Measurements from ENCODE around the gene RGPD3. TPM values are rescaled to one million over a fixed set of nuclear protein-coding genes. Genes with fewer than 3 reads are reported as not detected.
"Not testable (repeated sequence)": the region's sequence is repeated elsewhere in the genome, so short reads cannot be mapped to it uniquely, and the experiment has no call there.

RGPD3 gene
- polyA plus RNA-seq, 3 donors from 2014 or later: 0.06 to 0.09 TPM; not detected in 1

- not testable (repeated sequence) for H3K27me3 Mint-ChIP-seq (ENCODE audit: low read depth in 3 of 3); H3K9me3 Mint-ChIP-seq; H3K27ac Mint-ChIP-seq; H3K4me3 Mint-ChIP-seq; H3K36me3 Mint-ChIP-seq; H3K4me1 Mint-ChIP-seq; DNase-seq
Observed at GRCh38 chr2:106500350-106500749, 32.1 kb upstream of the RGPD3 start.

DNA sequence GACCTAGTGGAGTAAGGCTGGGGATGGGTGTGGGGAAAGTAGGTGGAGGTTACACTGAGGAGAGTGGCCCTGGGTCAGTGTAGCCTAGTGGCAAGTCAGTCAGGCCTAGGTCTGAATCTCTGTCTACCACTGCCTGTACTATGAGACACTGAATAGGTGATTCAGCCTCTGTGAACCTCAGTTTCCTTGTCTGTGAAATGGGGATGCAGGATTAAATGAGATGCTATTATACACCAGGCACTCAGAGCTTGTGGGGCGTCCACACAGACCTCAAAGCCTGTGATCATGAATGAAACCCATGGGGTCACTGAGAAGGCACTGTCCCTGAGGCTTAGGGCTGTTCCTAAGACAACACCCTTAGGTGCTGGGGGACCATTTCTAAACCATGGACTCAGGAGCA, 30.3 kb upstream of the RGPD3 start:
- DNase-seq; H3K27me3 Mint-ChIP-seq (ENCODE audit: low read depth in 3 of 3); H3K4me1 Mint-ChIP-seq: not testable (repeated sequence)

DNA sequence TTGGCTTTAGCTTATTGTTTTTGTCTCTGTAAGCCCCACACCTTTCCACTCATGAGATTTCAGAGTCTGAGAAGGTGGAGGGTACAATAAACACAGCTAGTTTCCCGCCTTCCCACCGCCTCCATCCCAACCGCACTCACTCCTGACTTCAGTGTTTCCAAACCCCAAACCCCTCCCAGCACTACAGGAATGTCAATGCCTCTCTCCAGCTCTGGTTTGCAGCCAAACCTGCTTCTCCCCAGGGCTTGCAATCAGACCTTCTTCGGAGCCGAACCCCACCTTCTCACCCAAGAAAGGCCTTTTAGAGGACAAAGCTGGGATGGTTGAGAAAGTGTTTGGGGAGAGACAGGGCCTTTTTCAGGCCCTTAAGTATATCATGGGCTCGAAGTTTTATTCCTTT, 24.7 kb upstream of the RGPD3 start:
- H3K9me3 Mint-ChIP-seq; H3K27ac Mint-ChIP-seq; H3K4me1 Mint-ChIP-seq; H3K4me3 Mint-ChIP-seq; H3K27me3 Mint-ChIP-seq (ENCODE audit: low read depth in 3 of 3); DNase-seq; H3K36me3 Mint-ChIP-seq: not testable (repeated sequence)

More for the DNA sequence above, 30.3 kb upstream of the RGPD3 start:
- not testable (repeated sequence) for H3K27ac Mint-ChIP-seq, H3K36me3 Mint-ChIP-seq, H3K4me3 Mint-ChIP-seq, H3K9me3 Mint-ChIP-seq

DNA sequence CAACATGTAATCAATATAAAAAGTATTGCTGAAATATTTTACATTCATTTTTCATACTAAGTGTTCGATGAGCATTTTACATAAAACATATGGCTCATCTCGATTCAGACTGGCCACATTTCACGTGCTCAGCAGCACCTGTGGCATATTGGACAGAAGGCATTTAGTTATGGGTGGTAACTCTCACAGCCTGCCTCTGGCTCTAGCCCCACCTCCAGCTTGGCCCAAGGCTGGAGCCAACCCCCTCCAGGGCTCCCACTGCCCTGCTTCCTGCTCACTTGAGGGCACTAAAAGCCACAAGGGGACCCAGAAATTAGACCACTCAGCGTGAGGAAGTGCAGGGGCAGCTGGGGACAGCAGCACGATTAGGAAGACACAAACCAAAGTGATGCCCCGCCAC, 24.2 kb upstream of the RGPD3 start:
- not testable (repeated sequence) for H3K4me1 Mint-ChIP-seq; H3K9me3 Mint-ChIP-seq; H3K4me3 Mint-ChIP-seq; DNase-seq; H3K27ac Mint-ChIP-seq; H3K27me3 Mint-ChIP-seq (ENCODE audit: low read depth in 3 of 3); H3K36me3 Mint-ChIP-seq

DNA sequence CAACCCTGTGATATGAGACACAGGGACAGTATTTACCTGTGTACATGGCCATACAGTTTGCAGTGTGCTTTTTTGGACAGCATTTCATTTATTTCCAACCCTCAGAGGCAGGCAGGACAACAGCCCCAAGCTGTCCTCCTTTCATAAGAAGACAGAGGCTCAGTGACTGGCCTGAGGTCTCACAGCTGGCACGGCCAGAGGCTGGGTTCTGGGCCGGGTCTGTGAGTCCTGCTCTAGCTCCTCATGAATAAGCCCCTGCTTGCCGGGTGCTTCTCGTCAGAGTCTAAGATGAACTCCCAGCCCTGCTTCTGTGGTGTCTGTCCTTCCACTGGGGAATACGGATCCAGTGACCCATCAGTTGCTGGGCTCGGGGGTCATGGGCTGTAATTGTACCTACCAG, 21.5 kb upstream of the RGPD3 start:
- H3K27ac Mint-ChIP-seq; H3K9me3 Mint-ChIP-seq; H3K4me3 Mint-ChIP-seq; DNase-seq; H3K27me3 Mint-ChIP-seq (ENCODE audit: low read depth in 3 of 3); H3K36me3 Mint-ChIP-seq; H3K4me1 Mint-ChIP-seq: not testable (repeated sequence)

DNA sequence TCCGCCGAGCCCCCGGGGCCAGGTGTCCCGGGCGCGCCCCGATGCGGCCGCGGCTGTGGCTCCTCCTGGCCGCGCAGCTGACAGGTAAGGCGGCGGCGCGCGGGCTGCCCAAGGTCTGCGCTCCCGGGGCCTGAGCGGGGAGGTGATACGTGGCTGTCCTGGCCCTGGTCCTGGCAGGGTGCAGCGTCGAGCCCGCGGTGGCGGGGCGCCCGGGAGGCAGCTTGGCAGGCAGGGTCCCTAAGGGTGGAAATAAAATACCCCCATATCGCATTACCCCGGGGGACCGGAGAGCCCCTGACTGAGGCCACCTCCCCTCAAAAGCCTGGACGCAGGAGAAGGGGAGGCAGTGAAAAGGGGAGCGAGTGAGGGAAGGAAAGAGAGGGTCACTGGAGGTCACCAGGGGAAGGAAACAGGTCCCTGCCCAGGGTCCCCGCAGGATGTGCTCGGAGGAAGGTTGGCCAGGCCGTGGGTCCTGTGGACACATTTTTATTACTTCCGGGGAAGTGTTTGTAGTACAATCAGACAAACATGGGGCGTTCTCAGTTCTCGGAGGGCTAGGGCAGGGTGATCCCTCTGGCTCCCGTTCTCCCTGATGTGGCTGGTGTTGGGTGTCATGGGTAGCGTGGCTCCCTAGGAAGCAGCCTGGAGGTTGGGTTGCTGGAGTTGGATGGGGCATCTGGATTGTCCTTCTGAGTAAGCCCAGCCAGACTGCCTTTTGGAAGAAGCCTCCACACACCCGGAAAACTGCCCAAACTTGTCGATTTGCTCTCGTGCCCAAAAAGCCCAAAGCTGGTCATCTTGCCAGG, 19.4 kb upstream of the RGPD3 start:
- peak overlapping the region in 1 of 5 donors; percentile 18 for H3K4me3 Mint-ChIP-seq
- DNase-seq; H3K27me3 Mint-ChIP-seq (ENCODE audit: low read depth in 3 of 3); H3K27ac Mint-ChIP-seq; H3K36me3 Mint-ChIP-seq; H3K9me3 Mint-ChIP-seq; H3K4me1 Mint-ChIP-seq: not testable (repeated sequence)

GRCh38 chr2:106486551-106487385, 18.6 kb upstream of the RGPD3 start, which contains the start of gene CD8B2:
TSS of gene CD8B2 (plus strand) at chr2:106487364. CDS start at chr2:106487427, 63 bp downstream.
- H3K36me3 Mint-ChIP-seq; H3K4me1 Mint-ChIP-seq; H3K27ac Mint-ChIP-seq; H3K9me3 Mint-ChIP-seq; H3K27me3 Mint-ChIP-seq (ENCODE audit: low read depth in 3 of 3); DNase-seq: not testable (repeated sequence)
- peak within 1 kb of the TSS in 1 of 5 donors; percentile 18 for H3K4me3 Mint-ChIP-seq

DNA sequence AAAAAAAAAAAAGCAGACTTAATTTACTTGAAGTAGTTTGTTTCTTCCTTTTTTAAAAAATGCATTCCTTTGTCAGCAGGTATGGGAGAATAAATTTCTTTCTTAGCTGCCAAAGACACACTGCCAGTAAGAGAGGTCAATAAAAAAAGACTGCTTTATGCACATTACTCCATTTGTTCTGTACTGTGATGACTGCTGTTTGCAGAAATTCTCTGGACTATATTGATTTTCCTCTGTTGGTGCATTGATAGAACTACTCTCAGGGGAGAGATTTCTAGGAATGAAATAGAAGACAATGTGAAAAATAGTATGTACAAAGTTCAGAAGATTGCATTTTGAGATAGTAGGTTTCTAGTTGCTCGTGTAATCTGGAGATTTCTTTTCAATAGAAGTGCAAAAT, 11.3 kb upstream of the RGPD3 start:
- H3K27me3 Mint-ChIP-seq (ENCODE audit: low read depth in 3 of 3); H3K9me3 Mint-ChIP-seq; DNase-seq; H3K4me3 Mint-ChIP-seq; H3K36me3 Mint-ChIP-seq; H3K4me1 Mint-ChIP-seq; H3K27ac Mint-ChIP-seq: not testable (repeated sequence)

GRCh38 chr2:106477647-106478046, 9.4 kb upstream of the RGPD3 start:
- not testable (repeated sequence) for H3K36me3 Mint-ChIP-seq; H3K4me1 Mint-ChIP-seq; H3K27me3 Mint-ChIP-seq (ENCODE audit: low read depth in 3 of 3); H3K27ac Mint-ChIP-seq; DNase-seq; H3K4me3 Mint-ChIP-seq; H3K9me3 Mint-ChIP-seq

GRCh38 chr2:106470658-106471057, 2.4 kb upstream of the RGPD3 start:
- not testable (repeated sequence) for H3K4me1 Mint-ChIP-seq; H3K36me3 Mint-ChIP-seq; H3K4me3 Mint-ChIP-seq; H3K27me3 Mint-ChIP-seq (ENCODE audit: low read depth in 3 of 3); H3K9me3 Mint-ChIP-seq; H3K27ac Mint-ChIP-seq
- peak; percentile 6 to 40 (median 12) for DNase-seq

GRCh38 chr2:106467516-106467915, 697 bp downstream of the RGPD3 start:
- H3K9me3 Mint-ChIP-seq; DNase-seq; H3K4me1 Mint-ChIP-seq; H3K27me3 Mint-ChIP-seq (ENCODE audit: low read depth in 3 of 3); H3K4me3 Mint-ChIP-seq; H3K36me3 Mint-ChIP-seq; H3K27ac Mint-ChIP-seq: not testable (repeated sequence)

- not testable (repeated sequence) for DNase-seq; H3K4me1 Mint-ChIP-seq; H3K36me3 Mint-ChIP-seq; H3K27me3 Mint-ChIP-seq (ENCODE audit: low read depth in 3 of 3); H3K4me3 Mint-ChIP-seq; H3K9me3 Mint-ChIP-seq; H3K27ac Mint-ChIP-seq
Observed at GRCh38 chr2:106461882-106462281, 6.3 kb downstream of the RGPD3 start.

DNA sequence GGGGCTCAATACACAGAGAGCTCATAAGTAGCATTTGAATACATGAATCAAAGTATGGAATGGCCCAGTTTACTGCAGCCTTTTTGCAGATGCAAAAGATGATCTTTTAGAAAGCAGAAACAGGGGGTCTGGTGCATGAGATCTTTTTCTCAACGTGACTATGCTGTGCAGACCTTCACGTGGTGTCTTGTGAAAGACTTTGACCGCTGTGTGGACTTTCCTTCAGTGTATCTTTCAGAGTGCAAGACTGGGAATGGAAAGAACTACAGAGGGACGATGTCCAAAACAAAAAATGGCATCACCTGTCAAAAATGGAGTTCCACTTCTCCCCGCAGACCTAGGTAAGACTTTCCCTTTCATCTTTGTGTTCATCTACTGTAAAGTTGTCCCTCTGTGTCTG, 77.5 kb downstream of the RGPD3 start:
- H3K36me3 Mint-ChIP-seq; H3K4me1 Mint-ChIP-seq; H3K27ac Mint-ChIP-seq; H3K9me3 Mint-ChIP-seq; DNase-seq; H3K4me3 Mint-ChIP-seq; H3K27me3 Mint-ChIP-seq (ENCODE audit: low read depth in 3 of 3): not testable (repeated sequence)

DNA sequence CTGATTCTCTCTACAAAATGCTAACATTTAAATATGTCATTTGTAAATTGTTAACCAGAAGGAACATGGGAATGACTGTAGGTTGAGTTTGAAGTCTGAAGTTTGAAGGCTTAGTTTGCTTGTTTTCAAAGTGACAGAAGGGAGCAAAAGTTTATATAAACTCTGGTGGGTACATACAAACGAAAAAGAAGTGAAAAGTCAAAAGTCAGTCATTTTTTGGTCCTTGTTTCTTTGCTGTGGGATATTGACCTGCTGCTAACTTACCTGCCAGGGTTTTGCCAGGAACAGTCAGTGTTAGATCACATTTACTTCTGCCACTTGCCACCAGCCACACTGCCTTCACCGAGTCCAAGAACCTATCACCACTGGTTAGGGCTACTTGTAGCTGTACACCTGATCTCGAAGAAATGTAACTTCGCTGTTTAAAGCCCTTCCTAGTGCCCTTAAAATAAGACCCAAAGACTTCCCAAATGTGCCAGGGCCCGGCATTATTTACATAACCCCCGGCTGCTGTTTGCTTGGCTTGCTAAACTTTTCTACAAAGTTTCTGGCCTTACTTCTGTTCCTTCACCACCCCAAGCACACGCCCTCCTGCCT, 79.3 kb downstream of the RGPD3 start:
- H3K9me3 Mint-ChIP-seq, H3K4me1 Mint-ChIP-seq, DNase-seq: not testable (repeated sequence)

More for the DNA sequence above, 79.3 kb downstream of the RGPD3 start:
- not testable (repeated sequence) for H3K4me3 Mint-ChIP-seq; H3K27ac Mint-ChIP-seq; H3K36me3 Mint-ChIP-seq; H3K27me3 Mint-ChIP-seq (ENCODE audit: low read depth in 3 of 3)
